B cell (primary cell): Measurements from ENCODE around the gene RHCE. TPM values are rescaled to one million over a fixed set of nuclear protein-coding genes. Genes with fewer than 3 reads are reported as not detected.
"Not testable (repeated sequence)": the region's sequence is repeated elsewhere in the genome, so short reads cannot be mapped to it uniquely, and the experiment has no call there.

Experiments used
- ATAC-seq: fragments of 200-7000 bp; cut with Tn5 transposase; one replicate; pipeline ENCODE4 v1.10.0; 2021; ENCODE audit warnings: low read depth, mild to moderate bottlenecking, moderate number of reproducible peaks, moderate library complexity
- CTCF ChIA-PET: fragments of 350-600 bp; sonication (Branson Sonifier 250); formaldehyde crosslinking; loops from one replicate; lab custom pipeline; 2021; ENCODE audit warnings: antibody characterized with exemption, inconsistent platforms; lab: Charles Lee
- POLR2A ChIA-PET: fragments of 350-600 bp; sonication (Branson Sonifier 250); formaldehyde crosslinking; loops from one replicate; lab custom pipeline; 2021; ENCODE audit warnings: antibody characterized with exemption; lab: Charles Lee
- DNase-seq: peaks from one replicate; pipeline ENCODE4 v3.0.0; 2013
- H2AFZ ChIP-seq: 2 replicates; pipeline ENCODE4 v1.6.1; 2012; ENCODE audit warnings: mild to moderate bottlenecking, low read depth, low read length; ENCODE audit not compliant: insufficient read depth, poor library complexity, severe bottlenecking
- H3K27ac ChIP-seq, 2 donors: 1 replicate in 1 of 2; 2 replicates in 1 of 2; pipeline ENCODE4 v1.5.1; 2012 to 2013; ENCODE audit warnings: low read length in 2 of 2, mild to moderate bottlenecking in 2 of 2, moderate library complexity in 1 of 2
- H3K27me3 ChIP-seq, 4 experiments: fragments of 200-600 bp in 1 of 4; sonication (generic) in 1 of 4; replicated peaks in 1 of 4; 1 replicate in 2 of 4; 2 replicates in 2 of 4; pipeline versions ENCODE4 v1.6.1 to v1.7.0; 2013 to 2016; ENCODE audit warnings: low read length in 3 of 4, mild to moderate bottlenecking in 2 of 4, mixed read lengths in 1 of 4, moderate library complexity in 1 of 4; ENCODE audit not compliant: insufficient read depth in 4 of 4, control insufficient read depth in 3 of 4; ENCODE audit errors: control extremely low read depth in 1 of 4
- H3K36me3 ChIP-seq, 2 experiments: replicated peaks in 1 of 2; 1 replicate in 1 of 2; 2 replicates in 1 of 2; pipeline versions ENCODE4 v1.6.1 to v1.7.1; 2013; ENCODE audit warnings: low read length in 1 of 2; ENCODE audit not compliant: insufficient read depth in 2 of 2, control insufficient read depth in 1 of 2; ENCODE audit errors: control extremely low read depth in 1 of 2, extremely low read depth in 1 of 2
- H3K4me1 ChIP-seq, 2 donors: fragments of 200-600 bp in 1 of 2; sonication (generic) in 1 of 2; 1 replicate in 1 of 2; 2 replicates in 1 of 2; pipeline versions ENCODE4 v1.5.1 to v1.6.1; 2013 to 2017; ENCODE audit warnings: low read length in 2 of 2; ENCODE audit not compliant: control insufficient read depth in 2 of 2, insufficient read depth in 2 of 2
- H3K4me2 ChIP-seq: replicated peaks from 2 replicates; pipeline ENCODE3; 2012; ENCODE audit warnings: mild to moderate bottlenecking, low read depth, low read length; ENCODE audit not compliant: poor library complexity, severe bottlenecking
- H3K4me3 ChIP-seq, 5 experiments: fragments of 200-600 bp in 1 of 5; sonication (generic) in 1 of 5; 1 replicate in 3 of 5; 2 replicates in 2 of 5; pipeline versions ENCODE4 v1.5.1 to v1.7.0; 2011 to 2016; ENCODE audit warnings: low read length in 4 of 5, mild to moderate bottlenecking in 4 of 5, low read depth in 2 of 5, control low read depth in 1 of 5, moderate library complexity in 1 of 5; ENCODE audit not compliant: insufficient read depth in 1 of 5; ENCODE audit errors: control extremely low read depth in 1 of 5, extremely low read depth in 1 of 5
- H3K79me2 ChIP-seq: fragments of 200-600 bp; sonication (generic); one replicate; pipeline ENCODE4 v1.6.0; 2016; ENCODE audit warnings: low read length; ENCODE audit not compliant: control insufficient read depth, insufficient read depth
- H3K9ac ChIP-seq: fragments of 200-600 bp; sonication (generic); 2 replicates; pipeline ENCODE4 v1.6.1; 2017; ENCODE audit warnings: mild to moderate bottlenecking, low read length, moderate library complexity
- H3K9me3 ChIP-seq, 3 donors: one replicate each; pipeline versions ENCODE4 v1.6.1 to v1.7.1; 2013; ENCODE audit warnings: low read length in 2 of 3; ENCODE audit not compliant: control insufficient read depth in 2 of 3, insufficient read depth in 1 of 3; ENCODE audit errors: control extremely low read depth in 1 of 3
- H4K20me1 ChIP-seq: 2 replicates; pipeline ENCODE4 v1.6.0; 2012; ENCODE audit warnings: mild to moderate bottlenecking, low read length; ENCODE audit not compliant: insufficient read depth, control insufficient read depth, poor library complexity, severe bottlenecking
- H3K27ac Mint-ChIP-seq: one replicate; pipeline ENCODE4 v1.8.0; 2021; ENCODE audit warnings: mixed read lengths
- H3K27me3 Mint-ChIP-seq: one replicate; pipeline ENCODE4 v1.8.0; 2021; ENCODE audit warnings: mixed read lengths
- H3K4me1 Mint-ChIP-seq: one replicate; pipeline ENCODE4 v1.8.0; 2021; ENCODE audit warnings: mixed read lengths
- H3K4me3 Mint-ChIP-seq: one replicate; pipeline ENCODE4 v1.8.0; 2021; ENCODE audit warnings: mixed read lengths
- H3K9me3 Mint-ChIP-seq: one replicate; pipeline ENCODE4 v1.8.0; 2022; ENCODE audit warnings: mixed read lengths; ENCODE audit not compliant: insufficient read depth
- WGBS: methylation state at CpG from one replicate; pipeline ENCODE4 v1.1.5; 2013; ENCODE audit warnings: missing lambda C conversion rate; ENCODE audit not compliant: insufficient coverage; 5-methylcytosine and 5-hydroxymethylcytosine counted together
- intact Hi-C: fragments of 100-400 bp; cut with micrococcal nuclease; formaldehyde crosslinking; loops from one replicate; pipeline ENCODE4 v1.10.0; 2022
- polyA plus RNA-seq: library from polyadenylated mRNA; depleted of rRNA; stranded (reverse); fragments of >200 nt; gene quantifications from 2 replicates; pipeline ENCODE4 v1.2.3, GENCODE V29; 2012
- total RNA-seq, 2 donors: library from RNA; stranded (reverse); fragments of 120-200 nt in 1 of 2; gene quantifications; 1 replicate in 1 of 2; 2 replicates in 1 of 2; pipeline versions ENCODE4 v1.2.3 to v1.2.4, GENCODE V29; 2013 to 2022

The RHCE gene
- total and polyA plus RNA-seq, 2 donors (not counting 1 experiment from before 2014, with no cell fraction given) = 0.28 TPM; not detected in 1

- intact Hi-C loops, H3K4me1 ChIP-seq, H3K27ac Mint-ChIP-seq, DNase-seq, H3K9me3 ChIP-seq, POLR2A ChIA-PET, H3K9ac ChIP-seq, H3K27ac ChIP-seq, H4K20me1 ChIP-seq, H3K4me3 Mint-ChIP-seq, H2AFZ ChIP-seq, H3K9me3 Mint-ChIP-seq, H3K27me3 ChIP-seq, H3K4me2 ChIP-seq, H3K79me2 ChIP-seq, H3K4me3 ChIP-seq, CTCF ChIA-PET, H3K4me1 Mint-ChIP-seq, H3K36me3 ChIP-seq, ATAC-seq: not testable (repeated sequence)
- WGBS = 100% methylated on average over 1 of the region's 4 CpGs
- peaks cover 20% of the 10 kb centered on the region for H3K27me3 Mint-ChIP-seq
Observed at GRCh38 chr1:25387096-25387495, 33.5 kb downstream of the RHCE start.

GRCh38 chr1:25383875-25384274 lies 36.8 kb downstream of the RHCE start:
- POLR2A ChIA-PET, H3K36me3 ChIP-seq, H3K4me1 ChIP-seq, H3K27me3 ChIP-seq, H3K79me2 ChIP-seq, H3K4me2 ChIP-seq, H3K9me3 Mint-ChIP-seq, H3K27ac ChIP-seq, H3K27ac Mint-ChIP-seq, H3K4me1 Mint-ChIP-seq, H3K4me3 Mint-ChIP-seq, intact Hi-C loops, H3K9ac ChIP-seq, CTCF ChIA-PET, H4K20me1 ChIP-seq, DNase-seq, H3K4me3 ChIP-seq, H2AFZ ChIP-seq, H3K9me3 ChIP-seq, ATAC-seq: not testable (repeated sequence)
- peaks cover 13% of the 10 kb centered on the region for H3K27me3 Mint-ChIP-seq
- no CpG with 5 or more reads among the region's 1 CpG for WGBS

GRCh38 chr1:25383090-25383489 lies 37.5 kb downstream of the RHCE start:
- H3K4me2 ChIP-seq, H3K4me3 ChIP-seq, POLR2A ChIA-PET, H3K27ac ChIP-seq, H3K9me3 Mint-ChIP-seq, DNase-seq, H3K27me3 ChIP-seq, H3K4me3 Mint-ChIP-seq, H3K36me3 ChIP-seq, H3K9ac ChIP-seq, H3K79me2 ChIP-seq, intact Hi-C loops, H3K4me1 Mint-ChIP-seq, H3K27ac Mint-ChIP-seq, ATAC-seq, H2AFZ ChIP-seq, H3K9me3 ChIP-seq, CTCF ChIA-PET, H3K4me1 ChIP-seq, H4K20me1 ChIP-seq: not testable (repeated sequence)
- peaks cover 13% of the 10 kb centered on the region for H3K27me3 Mint-ChIP-seq
- WGBS = 100% methylated on average over 1 of the region's 1 CpG

- H3K27ac ChIP-seq, H3K27ac Mint-ChIP-seq, H4K20me1 ChIP-seq, POLR2A ChIA-PET, H3K9me3 ChIP-seq, H3K9ac ChIP-seq, H3K27me3 ChIP-seq, H3K36me3 ChIP-seq, H3K79me2 ChIP-seq, ATAC-seq, H2AFZ ChIP-seq, intact Hi-C loops, CTCF ChIA-PET, H3K4me3 ChIP-seq, H3K9me3 Mint-ChIP-seq, H3K4me2 ChIP-seq, H3K4me1 Mint-ChIP-seq, DNase-seq, H3K4me1 ChIP-seq, H3K4me3 Mint-ChIP-seq: not testable (repeated sequence)
- H3K27me3 Mint-ChIP-seq = peaks cover 13% of the 10 kb centered on the region
- 100% methylated on average over 1 of the region's 1 CpG for WGBS
Observed at GRCh38 chr1:25382543-25382942, 38.1 kb downstream of the RHCE start.
